Measurements from ENCODE around the gene CRK.

Gene CRK

DNA sequence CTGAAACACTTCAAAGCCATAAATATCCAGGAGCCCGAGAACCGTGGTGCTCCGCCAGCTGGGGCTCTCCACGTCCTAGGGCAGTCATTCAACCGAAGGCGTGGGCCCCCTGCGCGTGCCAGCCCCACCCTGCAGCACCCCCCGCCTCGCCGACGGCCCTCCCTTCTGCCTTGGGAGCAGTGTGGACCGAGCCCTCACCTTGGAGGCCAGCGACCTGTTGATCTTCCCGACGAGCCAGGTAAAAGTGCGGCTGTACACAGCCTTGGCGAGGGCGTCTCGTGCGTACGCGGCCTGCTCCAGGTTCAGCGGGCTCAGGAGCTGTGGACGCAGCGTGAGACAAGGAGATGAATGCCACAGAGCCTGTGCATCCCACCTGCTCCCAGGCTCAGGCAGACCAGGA is 22.4 kb upstream of the CRK start:
- Histone ChIP-seq H3K9me3 (replicated peaks; ENCODE audit: insufficient read depth, low read length) (no peaks in the 10 kb centered on the region), H3K4me3 (ENCODE audit: low read length) (no peak overlapping the region), H3K27me3 (replicated peaks; ENCODE audit: insufficient read depth, low read length) (no peaks in the 10 kb centered on the region), H3K9ac (ENCODE audit: low read length) (no peak overlapping the region), H3K27ac (ENCODE audit: low read length) (no peak overlapping the region), H3K4me1 (ENCODE audit: low read length) (no peaks in the 10 kb centered on the region), H3K79me2 (ENCODE audit: low read length) (no peaks in the 10 kb centered on the region), H3K36me3 (replicated peaks; ENCODE audit: insufficient read depth, low read length) (no peaks in the 10 kb centered on the region), H3K4me2 (ENCODE audit: low read depth, low read length) (no peak overlapping the region), H4K20me1 (ENCODE audit: insufficient read depth, low read length) (no peaks in the 10 kb centered on the region), H3K9me2 (replicated peaks; ENCODE audit: insufficient read depth, low read length) (no peaks in the 10 kb centered on the region), H3F3A (ENCODE audit: insufficient read depth, low read length) (no peaks in the 10 kb centered on the region), H2AFZ (ENCODE audit: low read length) (no peak overlapping the region)
- no peak for DNase-seq
- TF ChIP-seq EZH2phosphoT487 (IDR thresholded peaks at IDR 0.05; ENCODE audit: low read length) (no peak), EZH2 (optimal IDR thresholded peaks at IDR 0.05; ENCODE audit: low read depth, low read length) (no peak)
- TF ChIP-seq, protein P1, sequence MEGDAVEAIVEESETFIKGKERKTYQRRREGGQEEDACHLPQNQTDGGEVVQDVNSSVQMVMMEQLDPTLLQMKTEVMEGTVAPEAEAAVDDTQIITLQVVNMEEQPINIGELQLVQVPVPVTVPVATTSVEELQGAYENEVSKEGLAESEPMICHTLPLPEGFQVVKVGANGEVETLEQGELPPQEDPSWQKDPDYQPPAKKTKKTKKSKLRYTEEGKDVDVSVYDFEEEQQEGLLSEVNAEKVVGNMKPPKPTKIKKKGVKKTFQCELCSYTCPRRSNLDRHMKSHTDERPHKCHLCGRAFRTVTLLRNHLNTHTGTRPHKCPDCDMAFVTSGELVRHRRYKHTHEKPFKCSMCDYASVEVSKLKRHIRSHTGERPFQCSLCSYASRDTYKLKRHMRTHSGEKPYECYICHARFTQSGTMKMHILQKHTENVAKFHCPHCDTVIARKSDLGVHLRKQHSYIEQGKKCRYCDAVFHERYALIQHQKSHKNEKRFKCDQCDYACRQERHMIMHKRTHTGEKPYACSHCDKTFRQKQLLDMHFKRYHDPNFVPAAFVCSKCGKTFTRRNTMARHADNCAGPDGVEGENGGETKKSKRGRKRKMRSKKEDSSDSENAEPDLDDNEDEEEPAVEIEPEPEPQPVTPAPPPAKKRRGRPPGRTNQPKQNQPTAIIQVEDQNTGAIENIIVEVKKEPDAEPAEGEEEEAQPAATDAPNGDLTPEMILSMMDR (IDR thresholded peaks at IDR 0.05; ENCODE audit: low read length) = no peak

DNA sequence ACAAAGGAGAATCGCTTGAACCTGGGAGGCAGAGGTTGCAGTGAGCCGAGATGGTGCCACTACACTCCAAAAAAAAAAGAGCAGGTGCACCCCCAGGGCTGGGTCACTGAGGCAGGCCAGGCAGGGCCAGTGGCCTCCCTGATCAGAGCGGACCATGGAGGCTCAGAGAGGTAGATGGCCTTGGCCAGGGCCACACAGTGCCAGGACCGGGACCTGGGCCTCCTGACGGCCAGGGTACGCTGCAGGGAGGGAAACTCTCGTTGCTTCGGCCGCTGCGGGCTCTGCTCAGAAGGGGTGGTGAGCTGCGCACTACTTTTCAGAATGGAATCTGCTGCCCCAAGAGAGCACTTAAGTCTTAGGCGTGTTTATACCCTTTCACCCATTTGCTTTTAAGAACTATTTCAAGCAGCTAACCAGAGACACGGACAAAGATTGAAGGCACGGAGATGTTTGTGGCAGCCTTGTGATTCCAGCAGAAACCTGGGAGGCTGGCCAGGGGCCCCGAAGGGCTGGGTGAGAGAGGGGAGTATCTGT is 19.4 kb upstream of the CRK start:
- no peak overlapping the region for H2AFZ ChIP-seq (ENCODE audit: low read length)
- no peak overlapping the region for H3K9ac ChIP-seq (ENCODE audit: low read length)
- DNase-seq = no peak
- H3K27me3 ChIP-seq (replicated peaks; ENCODE audit: insufficient read depth, low read length) = no peaks in the 10 kb centered on the region
- H3F3A ChIP-seq (ENCODE audit: insufficient read depth, low read length) = no peaks in the 10 kb centered on the region
- TF ChIP-seq, protein P1 (IDR thresholded peaks at IDR 0.05; ENCODE audit: low read length) = no peak
- no peak for TF ChIP-seq EZH2phosphoT487 (IDR thresholded peaks at IDR 0.05; ENCODE audit: low read length)
- TF ChIP-seq EZH2 (optimal IDR thresholded peaks at IDR 0.05; ENCODE audit: low read depth, low read length) = no peak
- no peaks in the 10 kb centered on the region for H3K79me2 ChIP-seq (ENCODE audit: low read length)
- no peak overlapping the region for H3K4me2 ChIP-seq (ENCODE audit: low read depth, low read length)
- no peak overlapping the region for H3K27ac ChIP-seq (ENCODE audit: low read length)
- no peaks in the 10 kb centered on the region for H3K9me3 ChIP-seq (replicated peaks; ENCODE audit: insufficient read depth, low read length)
- no peaks in the 10 kb centered on the region for H3K9me2 ChIP-seq (replicated peaks; ENCODE audit: insufficient read depth, low read length)
- no peak overlapping the region for H3K4me3 ChIP-seq (ENCODE audit: low read length)
- no peaks in the 10 kb centered on the region for H4K20me1 ChIP-seq (ENCODE audit: insufficient read depth, low read length)
- H3K36me3 ChIP-seq (replicated peaks; ENCODE audit: insufficient read depth, low read length) = no peaks in the 10 kb centered on the region
- H3K4me1 ChIP-seq (ENCODE audit: low read length) = no peaks in the 10 kb centered on the region

DNA sequence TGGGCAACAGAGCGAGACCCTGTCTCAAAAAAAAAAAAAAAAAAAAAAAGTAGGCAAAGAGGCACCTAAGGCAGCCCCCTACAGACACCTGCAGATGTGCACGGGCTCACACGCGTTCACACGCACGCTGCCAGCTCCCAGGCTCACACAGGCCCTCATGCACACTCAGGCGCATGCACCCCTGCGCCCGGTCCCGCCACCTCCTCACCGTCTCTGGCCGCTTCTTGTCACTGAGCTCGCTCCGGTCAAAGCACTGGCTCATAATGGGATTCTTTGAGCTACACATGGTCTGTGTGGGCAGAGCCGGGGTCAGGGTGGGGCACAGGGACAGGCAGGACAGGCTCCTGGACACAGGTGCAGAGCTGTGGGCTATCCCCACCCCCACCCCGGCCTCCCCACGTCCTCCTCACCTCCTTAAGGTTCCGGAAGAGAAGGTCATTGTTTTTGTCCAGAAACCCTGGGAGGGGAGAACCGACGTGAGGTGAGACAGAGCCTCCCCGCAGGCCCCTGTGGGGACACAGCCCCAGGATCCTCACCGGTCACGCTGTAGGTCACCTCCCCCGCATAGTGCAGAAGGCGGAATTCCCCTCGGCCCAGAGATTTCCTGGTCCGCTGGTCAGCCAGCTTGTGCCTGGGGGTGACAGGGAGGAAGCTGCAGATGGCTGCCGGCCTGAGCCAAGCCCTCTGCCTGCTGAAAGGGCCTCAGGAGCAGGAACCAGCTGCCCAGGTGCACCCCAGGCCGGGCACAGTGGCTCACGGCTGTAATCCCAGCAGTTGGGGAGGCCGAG is 18.6 kb upstream of the CRK start:
- no peak for TF ChIP-seq EZH2phosphoT487 (IDR thresholded peaks at IDR 0.05; ENCODE audit: low read length)
- TF ChIP-seq, protein P1 (IDR thresholded peaks at IDR 0.05; ENCODE audit: low read length) = no peak
- TF ChIP-seq EZH2 (optimal IDR thresholded peaks at IDR 0.05; ENCODE audit: low read depth, low read length) = no peak
- Histone ChIP-seq H3K79me2 (ENCODE audit: low read length) (no peaks in the 10 kb centered on the region), H3K4me1 (ENCODE audit: low read length) (no peaks in the 10 kb centered on the region), H3K4me3 (ENCODE audit: low read length) (no peak overlapping the region), H3F3A (ENCODE audit: insufficient read depth, low read length) (no peaks in the 10 kb centered on the region), H3K27ac (ENCODE audit: low read length) (no peak overlapping the region), H3K9me3 (replicated peaks; ENCODE audit: insufficient read depth, low read length) (no peaks in the 10 kb centered on the region), H4K20me1 (ENCODE audit: insufficient read depth, low read length) (no peaks in the 10 kb centered on the region), H3K36me3 (replicated peaks; ENCODE audit: insufficient read depth, low read length) (no peaks in the 10 kb centered on the region), H2AFZ (ENCODE audit: low read length) (no peak overlapping the region), H3K27me3 (replicated peaks; ENCODE audit: insufficient read depth, low read length) (no peaks in the 10 kb centered on the region), H3K4me2 (ENCODE audit: low read depth, low read length) (no peak overlapping the region), H3K9me2 (replicated peaks; ENCODE audit: insufficient read depth, low read length) (no peaks in the 10 kb centered on the region), H3K9ac (ENCODE audit: low read length) (no peak overlapping the region)
- no peak for DNase-seq

Measured in MM.1S (cell line).